Trophoblast cell (in vitro differentiated cells and primary cell): Measurements from ENCODE around the gene UBXN11.

Experiments
- DNase-seq, 2 donors: peaks; one replicate each; pipeline ENCODE4 v3.0.0-alpha.2; 2016
- H2AFZ ChIP-seq: 2 replicates; pipeline ENCODE4 v1.6.1; 2013; ENCODE audit warnings: low read length, moderate library complexity, mild to moderate bottlenecking; ENCODE audit not compliant: insufficient read depth, poor library complexity
- H2AK5ac ChIP-seq: 2 replicates; pipeline ENCODE4 v1.6.1; 2013; ENCODE audit warnings: mild to moderate bottlenecking, low read length
- H2BK120ac ChIP-seq: 2 replicates; pipeline ENCODE4 v1.6.1; 2013; ENCODE audit warnings: low read length, mild to moderate bottlenecking, moderate library complexity; ENCODE audit not compliant: insufficient read depth, poor library complexity
- H2BK12ac ChIP-seq: 2 replicates; pipeline ENCODE4 v1.6.1; 2013; ENCODE audit warnings: mild to moderate bottlenecking, low read length, moderate library complexity
- H2BK5ac ChIP-seq: 2 replicates; pipeline ENCODE4 v1.6.1; 2013; ENCODE audit warnings: low read length, low read depth, moderate library complexity, mild to moderate bottlenecking; ENCODE audit not compliant: poor library complexity
- H3K14ac ChIP-seq: 2 replicates; pipeline ENCODE4 v1.6.1; 2013; ENCODE audit warnings: mild to moderate bottlenecking, low read length
- H3K18ac ChIP-seq: 2 replicates; pipeline ENCODE4 v1.6.1; 2013; ENCODE audit warnings: mild to moderate bottlenecking, low read length
- H3K23ac ChIP-seq: 2 replicates; pipeline ENCODE4 v1.6.1; 2013; ENCODE audit warnings: low read length
- H3K27ac ChIP-seq: 2 replicates; pipeline ENCODE4 v1.5.1; 2013; ENCODE audit warnings: low read depth, mild to moderate bottlenecking, inconsistent platforms, low read length, moderate library complexity
- H3K27me3 ChIP-seq: 2 replicates; pipeline ENCODE4 v1.6.1; 2013; ENCODE audit warnings: inconsistent platforms, mild to moderate bottlenecking, low read length, moderate library complexity; ENCODE audit not compliant: insufficient read depth
- H3K36me3 ChIP-seq, 2 experiments: 1 replicate in 1 of 2; 2 replicates in 1 of 2; pipeline ENCODE4 v1.6.1; 2013; ENCODE audit warnings: low read length in 2 of 2, mild to moderate bottlenecking in 2 of 2, moderate library complexity in 1 of 2; ENCODE audit not compliant: insufficient read depth in 2 of 2, control insufficient read depth in 1 of 2
- H3K4ac ChIP-seq: 2 replicates; pipeline ENCODE4 v1.6.1; 2013; ENCODE audit warnings: low read depth, mild to moderate bottlenecking, low read length, moderate library complexity
- H3K4me1 ChIP-seq, 2 experiments: 1 replicate in 1 of 2; 2 replicates in 1 of 2; pipeline ENCODE4 v1.6.1; 2013; ENCODE audit warnings: low read length in 2 of 2, mild to moderate bottlenecking in 2 of 2, moderate library complexity in 1 of 2; ENCODE audit not compliant: insufficient read depth in 2 of 2, control insufficient read depth in 1 of 2
- H3K4me2 ChIP-seq: 2 replicates; pipeline ENCODE4 v1.6.1; 2013; ENCODE audit warnings: inconsistent platforms, mild to moderate bottlenecking, low read length, moderate library complexity
- H3K4me3 ChIP-seq: 2 replicates; pipeline ENCODE4 v1.5.1; 2013; ENCODE audit warnings: mild to moderate bottlenecking, low read depth, low read length, inconsistent platforms
- H3K79me1 ChIP-seq: one replicate; pipeline ENCODE4 v1.6.1; 2013; ENCODE audit warnings: low read length
- H3K79me2 ChIP-seq: 2 replicates; pipeline ENCODE4 v1.6.1; 2013; ENCODE audit warnings: low read length, mild to moderate bottlenecking; ENCODE audit not compliant: control insufficient read depth, insufficient read depth, poor library complexity
- H3K9ac ChIP-seq: 2 replicates; pipeline ENCODE4 v1.6.1; 2013; ENCODE audit warnings: mild to moderate bottlenecking, low read length
- H3K9me3 ChIP-seq: 2 replicates; pipeline ENCODE4 v1.6.1; 2013; ENCODE audit warnings: low read depth, mild to moderate bottlenecking, control low read depth, inconsistent platforms, low read length; ENCODE audit not compliant: insufficient read depth
- H4K12ac ChIP-seq: 2 replicates; pipeline ENCODE4 v1.6.1; 2013; ENCODE audit warnings: low read depth, mild to moderate bottlenecking, low read length, moderate library complexity
- H4K8ac ChIP-seq: 2 replicates; pipeline ENCODE4 v1.6.1; 2013; ENCODE audit warnings: low read depth, mild to moderate bottlenecking, low read length, moderate library complexity
- H4K91ac ChIP-seq: one replicate; pipeline ENCODE4 v1.6.1; 2013; ENCODE audit warnings: low read depth, mild to moderate bottlenecking, low read length, moderate library complexity
- WGBS: extraction: QIAGEN DNeasy Blood & Tissue Kit; methylation state at CpG from one replicate; pipeline ENCODE4 v1.1.7; 2013; ENCODE audit warnings: missing lambda C conversion rate; ENCODE audit not compliant: insufficient read length, insufficient coverage; ENCODE audit errors: extremely low coverage; 5-methylcytosine and 5-hydroxymethylcytosine counted together

The UBXN11 gene

DNA sequence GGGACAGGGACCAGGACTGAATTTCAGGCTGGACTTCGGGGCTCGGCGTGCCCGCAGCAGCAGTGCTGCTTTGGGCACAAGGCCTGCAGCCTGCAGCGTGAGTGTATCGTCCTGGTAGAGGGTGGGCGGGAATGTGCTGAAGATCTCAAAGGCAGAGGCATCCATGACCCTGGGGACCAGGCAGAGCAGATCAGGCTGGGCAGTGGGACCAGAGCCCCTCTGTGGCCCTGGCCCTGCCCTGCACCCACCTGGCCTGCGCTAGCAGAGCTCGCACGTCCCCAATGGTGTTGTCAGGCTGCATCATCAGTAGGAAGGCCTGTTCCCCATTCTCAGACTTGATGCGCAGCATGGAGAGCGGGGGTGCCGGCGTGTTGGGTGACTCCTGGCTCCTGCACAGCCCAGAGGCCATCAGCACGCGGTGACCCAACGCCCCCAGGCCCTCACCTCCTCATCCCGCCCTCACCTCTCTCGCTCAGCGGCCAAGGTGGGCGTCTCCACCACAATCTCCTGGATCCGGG lies 24.0 kb downstream of the UBXN11 start:
- Histone ChIP-seq H3K18ac (no peak overlapping the region), H3K9me3 (peaks cover 4% of the 10 kb centered on the region), H2BK12ac (no peak overlapping the region), H3K4me2 (no peak overlapping the region), H3K23ac (no peak overlapping the region), H3K9ac (no peak overlapping the region), H2BK120ac (no peak overlapping the region), H3K79me2 (peaks cover 4% of the 10 kb centered on the region), H3K36me3 (peaks cover 25 to 27% of the 10 kb centered on the region in 2 experiments), H3K14ac (no peak overlapping the region), H2AFZ (no peak overlapping the region), H4K8ac (no peak overlapping the region), H3K4me3 (no peak overlapping the region), H3K79me1 (peaks cover 5% of the 10 kb centered on the region), H3K4ac (no peak overlapping the region), H3K27me3 (no peaks in the 10 kb centered on the region), H3K4me1 (peaks cover 17 to 31% of the 10 kb centered on the region in 2 experiments), H3K27ac (no peak overlapping the region), H4K91ac (no peak overlapping the region), H2AK5ac (no peak overlapping the region), H4K12ac (no peak overlapping the region), H2BK5ac (no peak overlapping the region)
- no CpG with 5 or more reads among the region's 22 CpGs for WGBS
- DNase-seq: no peak

DNA sequence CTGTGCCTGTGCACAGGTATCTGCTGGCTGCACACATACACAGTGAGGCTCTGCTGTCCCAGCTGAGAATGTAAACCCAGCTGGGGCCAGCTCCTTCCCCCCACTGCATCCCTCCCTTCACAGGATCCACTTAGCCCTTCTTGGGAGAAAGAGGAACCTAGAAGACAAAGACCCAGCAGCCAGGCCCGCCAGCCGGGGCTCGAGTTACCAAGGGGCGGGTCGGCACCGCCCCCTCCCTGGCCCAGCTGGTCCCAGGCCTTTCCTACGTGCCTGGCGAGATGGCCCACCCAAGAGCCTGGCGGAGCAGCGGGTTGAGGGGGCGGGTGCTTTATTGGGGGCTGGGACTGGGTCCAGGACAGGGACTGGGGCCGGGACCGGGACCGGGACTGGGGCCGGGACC lies 24.5 kb downstream of the UBXN11 start:
- H3K4me2 ChIP-seq: peak overlapping the region; percentile 10
- no peak overlapping the region for H2BK12ac ChIP-seq
- H2BK120ac ChIP-seq: no peak overlapping the region
- DNase-seq: no peak
- no peak overlapping the region for H4K8ac ChIP-seq
- no peak overlapping the region for H4K91ac ChIP-seq
- peaks cover 4% of the 10 kb centered on the region for H3K79me2 ChIP-seq
- WGBS: no CpG with 5 or more reads among the region's 15 CpGs
- no peak overlapping the region for H2BK5ac ChIP-seq
- no peak overlapping the region for H3K14ac ChIP-seq
- H3K27me3 ChIP-seq: no peaks in the 10 kb centered on the region
- peaks cover 5% of the 10 kb centered on the region for H3K79me1 ChIP-seq
- H3K9ac ChIP-seq: no peak overlapping the region
- H3K9me3 ChIP-seq: peaks cover 4% of the 10 kb centered on the region
- H2AK5ac ChIP-seq: no peak overlapping the region
- peak overlapping the region; percentile 14 for H3K4me3 ChIP-seq
- H3K4ac ChIP-seq: no peak overlapping the region
- no peak overlapping the region for H3K27ac ChIP-seq
- H3K36me3 ChIP-seq: peaks cover 29 to 31% of the 10 kb centered on the region in 2 experiments
- no peak overlapping the region for H3K23ac ChIP-seq
- no peak overlapping the region for H4K12ac ChIP-seq
- H3K18ac ChIP-seq: no peak overlapping the region
- H3K4me1 ChIP-seq: peaks cover 17 to 33% of the 10 kb centered on the region in 2 experiments
- H2AFZ ChIP-seq: no peak overlapping the region

DNA sequence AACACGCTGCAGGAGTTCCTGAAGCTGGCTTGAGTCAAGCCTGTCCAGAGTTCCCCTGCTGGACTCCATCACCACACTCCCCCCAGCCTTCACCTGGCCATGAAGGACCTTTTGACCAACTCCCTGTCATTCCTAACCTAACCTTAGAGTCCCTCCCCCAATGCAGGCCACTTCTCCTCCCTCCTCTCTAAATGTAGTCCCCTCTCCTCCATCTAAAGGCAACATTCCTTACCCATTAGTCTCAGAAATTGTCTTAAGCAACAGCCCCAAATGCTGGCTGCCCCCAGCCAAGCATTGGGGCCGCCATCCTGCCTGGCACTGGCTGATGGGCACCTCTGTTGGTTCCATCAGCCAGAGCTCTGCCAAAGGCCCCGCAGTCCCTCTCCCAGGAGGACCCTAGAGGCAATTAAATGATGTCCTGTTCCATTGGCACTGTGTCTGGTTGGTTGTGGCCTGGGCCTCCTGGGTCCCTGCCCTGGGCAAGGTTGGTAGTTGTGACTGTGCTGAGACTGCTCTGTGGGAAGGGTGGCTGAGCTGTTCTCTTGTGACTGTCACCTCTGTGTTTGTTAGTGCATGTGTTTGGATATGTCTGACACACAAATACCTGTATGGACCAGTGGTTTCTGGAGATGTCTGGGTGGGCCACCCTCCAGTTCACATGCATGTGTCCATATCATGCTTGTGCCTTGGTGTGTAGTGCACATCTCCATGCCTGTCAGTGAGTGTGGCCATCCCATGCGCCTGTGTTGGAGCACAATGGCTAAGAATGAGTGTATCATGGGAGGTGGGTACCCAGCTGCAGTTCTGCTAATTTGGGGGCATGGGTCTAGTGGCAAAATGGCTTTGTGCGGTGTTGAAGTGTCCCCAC lies 25.1 kb downstream of the UBXN11 start:
- Histone ChIP-seq H3K4ac (no peak overlapping the region), H3K4me1 (peaks cover 17 to 36% of the 10 kb centered on the region in 2 experiments), H3K79me2 (peaks cover 4% of the 10 kb centered on the region), H2BK12ac (no peak overlapping the region), H3K79me1 (peaks cover 5% of the 10 kb centered on the region), H3K23ac (no peak overlapping the region), H3K9ac (peak overlapping the region; percentile 19), H4K91ac (no peak overlapping the region), H3K14ac (no peak overlapping the region), H3K4me2 (peak overlapping the region; percentile 10), H4K8ac (no peak overlapping the region), H3K9me3 (peaks cover 4% of the 10 kb centered on the region), H3K4me3 (peak overlapping the region; percentile 14), H2AK5ac (no peak overlapping the region), H3K27me3 (no peaks in the 10 kb centered on the region), H2BK120ac (no peak overlapping the region), H3K18ac (peak overlapping the region; percentile 15), H4K12ac (no peak overlapping the region), H3K36me3 (peaks cover 34 to 35% of the 10 kb centered on the region in 2 experiments), H2AFZ (no peak overlapping the region), H2BK5ac (no peak overlapping the region), H3K27ac (no peak overlapping the region)
- no CpG with 5 or more reads among the region's 5 CpGs for WGBS
- DNase-seq: peak in 1 of 2 donors; percentile 51

DNA sequence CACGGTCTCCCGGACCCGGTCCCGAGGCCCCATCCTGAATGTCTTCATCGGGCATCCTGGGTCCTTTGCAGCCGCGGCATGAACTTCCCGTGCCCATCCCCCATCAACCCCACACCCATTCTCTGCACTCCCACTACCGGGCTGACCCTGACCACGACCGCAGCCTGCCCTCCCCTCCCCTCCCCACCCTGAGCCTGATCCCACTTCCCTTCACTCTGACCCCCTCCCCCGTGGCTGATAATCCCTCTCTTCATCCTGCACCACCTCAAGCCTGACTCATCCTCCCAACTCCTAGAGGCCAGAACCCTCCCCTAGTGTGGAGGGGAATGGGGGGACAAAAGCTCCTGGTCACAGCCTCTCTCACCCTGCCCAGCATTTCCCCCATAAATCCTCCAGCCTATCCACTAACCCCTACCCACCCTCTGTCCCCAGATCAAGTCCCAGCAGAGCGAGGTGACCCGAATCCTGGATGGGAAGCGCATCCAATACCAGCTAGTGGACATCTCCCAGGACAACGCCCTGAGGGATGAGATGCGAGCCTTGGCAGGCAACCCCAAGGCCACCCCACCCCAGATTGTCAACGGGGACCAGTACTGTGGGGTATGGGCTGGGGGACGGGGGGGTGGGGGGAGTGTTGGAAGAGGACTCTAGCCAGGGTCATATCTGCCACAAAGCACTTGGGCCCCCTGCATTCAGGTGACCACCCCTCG lies 25.9 kb downstream of the UBXN11 start:
- Histone ChIP-seq H3K4me1 (peaks cover 17 to 38% of the 10 kb centered on the region in 2 experiments), H2AK5ac (peak overlapping the region; percentile 21), H2BK12ac (no peak overlapping the region), H3K79me2 (peaks cover 4% of the 10 kb centered on the region), H4K12ac (peak overlapping the region; percentile 32), H2BK5ac (peak overlapping the region; percentile 52), H4K91ac (peak overlapping the region; percentile 75), H3K9me3 (peaks cover 4% of the 10 kb centered on the region), H4K8ac (peak overlapping the region; percentile 71), H3K4ac (peak overlapping the region; percentile 41), H3K27me3 (no peaks in the 10 kb centered on the region), H3K4me2 (peak overlapping the region; percentile 70), H3K18ac (peak overlapping the region; percentile 68), H3K23ac (no peak overlapping the region), H3K14ac (peak overlapping the region; percentile 83), H3K4me3 (peak overlapping the region; percentile 91), H3K9ac (peak overlapping the region; percentile 75), H3K36me3 (peaks cover 37 to 38% of the 10 kb centered on the region in 2 experiments), H3K27ac (peak overlapping the region; percentile 63), H2AFZ (no peak overlapping the region), H3K79me1 (peaks cover 5% of the 10 kb centered on the region), H2BK120ac (no peak overlapping the region)
- no CpG with 5 or more reads among the region's 20 CpGs for WGBS
- no peak for DNase-seq
